Measurements from ENCODE around the gene AHNAK. TPM values are rescaled to one million over a fixed set of nuclear protein-coding genes. Genes with fewer than 3 reads are reported as not detected.
A peak's percentile ranks its signal among the peaks of the same experiment; 100 is the strongest.

AHNAK gene
- total RNA-seq, 4 donors from 2014 or later: 1,278 to 2,374 (median 1,866) TPM

- Histone ChIP-seq H3K36me3 (no peaks in the 10 kb centered on the region), H3K27ac (replicated peaks in 1 of 4) (peak overlapping the region; percentile 92 to 94 (median 94)), H3K27me3 (no peaks in the 10 kb centered on the region), H3K4me1 (peaks cover 47 to 73% (median 62%) of the 10 kb centered on the region in 4 donors), H3K4me3 (peak overlapping the region; percentile 46 to 60 (median 53)), H3K9me3 (no peaks in the 10 kb centered on the region)
- intact Hi-C loops (cut with DNase I): no loop called here
- TF ChIP-seq EP300 (IDR thresholded peaks at IDR 0.05) (no peak), POLR2AphosphoS5 (IDR thresholded peaks at IDR 0.05) (peak; percentile 85 to 90)
- DNase-seq (ENCODE audit: extremely low spot score): no peak
- 4% methylated on average over 23 of the region's 23 CpGs for WGBS
Observed at GRCh38 chr11:62444236-62444833, 102.3 kb downstream of the AHNAK start.

- Histone ChIP-seq H3K27ac (replicated peaks in 1 of 4) (peak overlapping the region; percentile 92 to 94 (median 94)), H3K36me3 (no peaks in the 10 kb centered on the region), H3K27me3 (no peaks in the 10 kb centered on the region), H3K9me3 (no peaks in the 10 kb centered on the region), H3K4me3 (peak overlapping the region; percentile 46 to 60 (median 53)), H3K4me1 (peaks cover 47 to 71% (median 63%) of the 10 kb centered on the region in 4 donors)
- peak; percentile 11 to 20 for TF ChIP-seq POLR2AphosphoS5 (IDR thresholded peaks at IDR 0.05)
- TF ChIP-seq CTCF (IDR thresholded peaks at IDR 0.05): no peak
- intact Hi-C loops (cut with DNase I): no loop called here
- no peak for DNase-seq (ENCODE audit: extremely low spot score)
- whole genome bisulfite sequencing: 75% methylated on average over 15 of the region's 17 CpGs
Observed at GRCh38 chr11:62443390-62444235, 103.0 kb downstream of the AHNAK start.

GRCh38 chr11:62439785-62440602 lies 106.6 kb downstream of the AHNAK start:
- Histone ChIP-seq H3K27ac (replicated peaks in 1 of 4) (peak overlapping the region; percentile 79 to 87 (median 82)), H3K4me3 (peak overlapping the region; percentile 14 to 28 (median 16)), H3K4me1 (peaks cover 32 to 64% (median 58%) of the 10 kb centered on the region in 4 donors), H3K36me3 (no peaks in the 10 kb centered on the region), H3K9me3 (no peaks in the 10 kb centered on the region), H3K27me3 (no peaks in the 10 kb centered on the region)
- no peak for DNase-seq (ENCODE audit: extremely low spot score)
- intact Hi-C loops (cut with DNase I): no loop called here
- TF ChIP-seq POLR2A (IDR thresholded peaks at IDR 0.05; ENCODE audit: low read depth) (no peak), POLR2AphosphoS5 (IDR thresholded peaks at IDR 0.05) (peak; percentile 39 to 51)
- WGBS: 45% methylated on average over 18 of the region's 23 CpGs

GRCh38 chr11:62438641-62439040 lies 108.0 kb downstream of the AHNAK start:
- H3K4me1 ChIP-seq: peaks cover 30 to 64% (median 58%) of the 10 kb centered on the region in 4 donors

More at GRCh38 chr11:62438641-62439040, 108.0 kb downstream of the AHNAK start:
- Histone ChIP-seq H3K9me3 (no peaks in the 10 kb centered on the region), H3K27ac (replicated peaks in 1 of 4) (peak overlapping the region in 2 of 4 donors; percentile 3 to 38), H3K27me3 (no peaks in the 10 kb centered on the region), H3K4me3 (no peak overlapping the region), H3K36me3 (no peaks in the 10 kb centered on the region)
- intact Hi-C loops (cut with DNase I): no loop called here
- DNase-seq (ENCODE audit: extremely low spot score): no peak
- 85% methylated on average over 4 of the region's 4 CpGs for WGBS
- TF ChIP-seq POLR2A (IDR thresholded peaks at IDR 0.05; ENCODE audit: low read depth): no peak
- no peak for TF ChIP-seq EP300 (IDR thresholded peaks at IDR 0.05)
- TF ChIP-seq POLR2AphosphoS5 (IDR thresholded peaks at IDR 0.05): no peak
- no peak for TF ChIP-seq CTCF (IDR thresholded peaks at IDR 0.05)

All from esophagus muscularis mucosa (tissue), 4 donors.